CD4-positive, alpha-beta T cell (primary cell): ENCODE measurements around the gene ZC3H4. TPM values are rescaled to one million over a fixed set of nuclear protein-coding genes. Genes with fewer than 3 reads are reported as not detected.

Experiments
- ATAC-seq: fragments of 200-7000 bp; cut with Tn5 transposase; one replicate; pipeline ENCODE4 v1.10.0; 2022; ENCODE audit warnings: mild to moderate bottlenecking; ENCODE audit not compliant: poor library complexity
- CTCF ChIA-PET: fragments of 350-600 bp; sonication (Branson Sonifier 250); formaldehyde crosslinking; loops from one replicate; lab custom pipeline; 2021; ENCODE audit warnings: antibody characterized with exemption, inconsistent platforms; lab: Charles Lee
- POLR2A ChIA-PET: fragments of 350-600 bp; sonication (Branson Sonifier 250); formaldehyde crosslinking; loops from one replicate; lab custom pipeline; 2021; ENCODE audit warnings: antibody characterized with exemption, inconsistent platforms; lab: Charles Lee
- DNase-seq, 14 experiments: peaks; one replicate each; pipeline ENCODE4 v3.0.0-alpha.2; 2013 to 2020; ENCODE audit warnings: mixed read lengths in 2 of 14
- H3K27ac ChIP-seq, 2 donors: one replicate each; pipeline versions ENCODE4 v1.5.1 to v1.7.0; 2013; ENCODE audit warnings: low read length in 2 of 2, low read depth in 1 of 2, mild to moderate bottlenecking in 1 of 2
- H3K27me3 ChIP-seq, 2 experiments: 1 replicate in 1 of 2; 2 replicates in 1 of 2; pipeline versions ENCODE4 v1.6.1 to v1.7.0; 2013; ENCODE audit warnings: low read length in 2 of 2, control low read depth in 1 of 2, mild to moderate bottlenecking in 1 of 2, moderate library complexity in 1 of 2; ENCODE audit not compliant: insufficient read depth in 2 of 2, control insufficient read depth in 1 of 2
- H3K36me3 ChIP-seq: one replicate; pipeline ENCODE4 v1.6.1; 2013; ENCODE audit warnings: low read length, control low read depth; ENCODE audit not compliant: insufficient read depth
- H3K4me1 ChIP-seq: one replicate; pipeline ENCODE4 v1.6.1; 2013; ENCODE audit warnings: low read length, control low read depth; ENCODE audit not compliant: insufficient read depth
- H3K4me3 ChIP-seq: one replicate; pipeline ENCODE4 v1.5.1; 2013; ENCODE audit warnings: mild to moderate bottlenecking, low read length, moderate library complexity
- H3K9me3 ChIP-seq, 2 experiments: 1 replicate in 1 of 2; 2 replicates in 1 of 2; pipeline versions ENCODE4 v1.6.1 to v1.7.0; 2013; ENCODE audit warnings: low read length in 2 of 2, mild to moderate bottlenecking in 2 of 2, control low read depth in 1 of 2, moderate library complexity in 1 of 2; ENCODE audit not compliant: control insufficient read depth in 1 of 2, insufficient read depth in 1 of 2
- H3K27ac Mint-ChIP-seq: one replicate; pipeline ENCODE4 v1.8.0; 2020; ENCODE audit warnings: mixed read lengths
- H3K27me3 Mint-ChIP-seq: one replicate; pipeline ENCODE4 v1.8.0; 2021; ENCODE audit warnings: mixed read lengths
- H3K36me3 Mint-ChIP-seq: one replicate; pipeline ENCODE4 v1.8.0; 2021; ENCODE audit warnings: low read depth, mixed read lengths
- H3K4me1 Mint-ChIP-seq: one replicate; pipeline ENCODE4 v1.8.0; 2021; ENCODE audit warnings: low read depth, mixed read lengths
- H3K4me3 Mint-ChIP-seq: one replicate; pipeline ENCODE4 v1.8.0; 2020; ENCODE audit warnings: mild to moderate bottlenecking, mixed read lengths
- H3K9me3 Mint-ChIP-seq: one replicate; pipeline ENCODE4 v1.8.0; 2020; ENCODE audit warnings: mixed read lengths
- intact Hi-C, 2 experiments: fragments of 100-400 bp; cut with DNase I in 1 of 2; cut with micrococcal nuclease in 1 of 2; formaldehyde crosslinking; loops; one replicate each; pipeline versions ENCODE4 v1.15.1 to v1.9.0; 2023 to 2025; cut with DNase I, micrococcal nuclease
- total RNA-seq, 174 experiments: library from RNA in 2 of 174; stranded (reverse) in 2 of 174; gene quantifications; one replicate each; pipeline ENCODE4 v1.2.3 and lab custom pipeline; 2021 to 2026
- TF ChIP-seq, protein P1 (sequence below): fragments of 200-600 bp; IDR thresholded peaks from one replicate; pipeline ENCODE4 v1.8.0; 2022; ENCODE audit warnings: antibody characterized with exemption, mild to moderate bottlenecking

The ZC3H4 gene
- total RNA-seq, 2 experiments from 2014 or later, result 39.4 to 43.7 TPM

GRCh38 chr19:47123406-47123805, 9.8 kb upstream of the ZC3H4 start:
- ChIA-PET POLR2A (interaction anchor here (0.8 kb wide), 2 partner anchors 10 to 22 kb away, joined by 3 read pairs; partner anchors contain the start of gene ZC3H4), CTCF (interaction anchor here (0.6 to 1.4 kb wide), 3 partner anchors 25 to 120 kb away, joined by 3 to 5 read pairs (median 4); no protein-coding TSS in a partner anchor)
- Mint-ChIP-seq H3K4me3 (no peak overlapping the region), H3K36me3 (no peaks in the 10 kb centered on the region), H3K4me1 (peaks cover 4% of the 10 kb centered on the region), H3K9me3 (no peaks in the 10 kb centered on the region), H3K27ac (no peak overlapping the region), H3K27me3 (no peaks in the 10 kb centered on the region)
- ATAC-seq (no peak), DNase-seq (no peak)
- TF ChIP-seq, protein P1, sequence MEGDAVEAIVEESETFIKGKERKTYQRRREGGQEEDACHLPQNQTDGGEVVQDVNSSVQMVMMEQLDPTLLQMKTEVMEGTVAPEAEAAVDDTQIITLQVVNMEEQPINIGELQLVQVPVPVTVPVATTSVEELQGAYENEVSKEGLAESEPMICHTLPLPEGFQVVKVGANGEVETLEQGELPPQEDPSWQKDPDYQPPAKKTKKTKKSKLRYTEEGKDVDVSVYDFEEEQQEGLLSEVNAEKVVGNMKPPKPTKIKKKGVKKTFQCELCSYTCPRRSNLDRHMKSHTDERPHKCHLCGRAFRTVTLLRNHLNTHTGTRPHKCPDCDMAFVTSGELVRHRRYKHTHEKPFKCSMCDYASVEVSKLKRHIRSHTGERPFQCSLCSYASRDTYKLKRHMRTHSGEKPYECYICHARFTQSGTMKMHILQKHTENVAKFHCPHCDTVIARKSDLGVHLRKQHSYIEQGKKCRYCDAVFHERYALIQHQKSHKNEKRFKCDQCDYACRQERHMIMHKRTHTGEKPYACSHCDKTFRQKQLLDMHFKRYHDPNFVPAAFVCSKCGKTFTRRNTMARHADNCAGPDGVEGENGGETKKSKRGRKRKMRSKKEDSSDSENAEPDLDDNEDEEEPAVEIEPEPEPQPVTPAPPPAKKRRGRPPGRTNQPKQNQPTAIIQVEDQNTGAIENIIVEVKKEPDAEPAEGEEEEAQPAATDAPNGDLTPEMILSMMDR, result no peak
- H3K4me1 ChIP-seq, result no peaks in the 10 kb centered on the region
- no peak overlapping the region for H3K4me3 ChIP-seq
- H3K9me3 ChIP-seq, result no peaks in the 10 kb centered on the region
- H3K36me3 ChIP-seq, result no peaks in the 10 kb centered on the region
- no peaks in the 10 kb centered on the region for H3K27me3 ChIP-seq
- H3K27ac ChIP-seq, result no peak overlapping the region
- intact Hi-C loops, result no loop called here

DNA sequence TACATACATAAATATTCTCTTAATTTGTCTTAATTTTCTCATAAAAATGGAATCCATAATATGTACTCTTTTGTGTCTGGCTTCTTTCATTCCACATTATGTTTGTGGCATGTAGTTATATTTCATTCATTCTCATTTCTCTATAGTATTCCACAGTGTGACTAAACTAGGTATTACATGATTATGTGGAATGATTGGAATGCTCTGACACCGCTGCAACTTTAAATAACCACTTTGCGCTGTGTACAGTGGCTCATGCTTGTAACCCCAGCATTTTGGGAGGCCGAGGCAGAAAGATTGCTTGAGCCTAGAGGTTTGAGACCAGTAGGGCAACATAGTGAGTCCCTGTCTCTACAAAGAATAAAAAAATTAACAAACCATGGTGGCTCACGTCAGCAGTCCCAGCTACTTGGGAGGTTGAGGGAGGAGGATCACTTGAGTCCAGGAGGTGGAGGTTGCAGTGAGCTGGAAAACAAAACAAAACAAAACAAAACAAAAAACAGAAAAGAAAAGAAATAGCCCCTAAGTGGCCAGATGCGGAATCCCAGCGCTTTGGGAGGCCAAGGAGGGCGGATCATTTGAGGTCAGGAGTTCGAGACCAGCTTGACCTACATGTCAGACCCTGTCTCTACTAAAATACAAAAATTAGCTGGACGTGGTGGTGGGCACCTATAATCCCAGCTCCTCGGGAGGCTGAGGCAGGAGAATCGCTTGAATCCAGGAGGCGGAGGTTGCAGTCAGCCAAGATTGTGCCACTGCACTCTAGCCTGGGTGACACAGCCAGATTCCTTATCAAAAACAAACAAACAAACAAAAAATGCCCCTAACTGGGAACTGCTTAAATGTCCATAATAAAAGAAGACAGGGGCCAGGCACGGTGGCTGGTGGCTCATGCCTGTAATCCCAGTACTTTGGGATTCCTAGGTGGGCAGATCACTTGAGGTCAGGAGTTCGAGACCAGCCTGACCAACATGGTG, 9.1 kb upstream of the ZC3H4 start:
- no peaks in the 10 kb centered on the region for H3K36me3 Mint-ChIP-seq
- no peak for DNase-seq
- ATAC-seq, result no peak
- no peaks in the 10 kb centered on the region for H3K36me3 ChIP-seq
- H3K27ac ChIP-seq, result no peak overlapping the region
- intact Hi-C loops, result no loop called here
- POLR2A ChIA-PET, result interaction anchor here (0.7 kb wide), 1 partner anchor 10 kb away, joined by 3 read pairs; the partner anchor contains the start of gene ZC3H4
- no peaks in the 10 kb centered on the region for H3K4me1 ChIP-seq
- H3K27me3 Mint-ChIP-seq, result no peaks in the 10 kb centered on the region
- no peak overlapping the region for H3K27ac Mint-ChIP-seq
- CTCF ChIA-PET, result interaction anchor here (1.4 kb wide), 1 partner anchor 121 kb away, joined by 4 read pairs; no protein-coding TSS in a partner anchor
- peaks cover 4% of the 10 kb centered on the region for H3K4me1 Mint-ChIP-seq
- H3K27me3 ChIP-seq, result no peaks in the 10 kb centered on the region
- TF ChIP-seq, protein P1, result no peak
- H3K4me3 ChIP-seq, result no peak overlapping the region
- H3K4me3 Mint-ChIP-seq, result no peak overlapping the region
- no peaks in the 10 kb centered on the region for H3K9me3 ChIP-seq
- H3K9me3 Mint-ChIP-seq, result no peaks in the 10 kb centered on the region

DNA sequence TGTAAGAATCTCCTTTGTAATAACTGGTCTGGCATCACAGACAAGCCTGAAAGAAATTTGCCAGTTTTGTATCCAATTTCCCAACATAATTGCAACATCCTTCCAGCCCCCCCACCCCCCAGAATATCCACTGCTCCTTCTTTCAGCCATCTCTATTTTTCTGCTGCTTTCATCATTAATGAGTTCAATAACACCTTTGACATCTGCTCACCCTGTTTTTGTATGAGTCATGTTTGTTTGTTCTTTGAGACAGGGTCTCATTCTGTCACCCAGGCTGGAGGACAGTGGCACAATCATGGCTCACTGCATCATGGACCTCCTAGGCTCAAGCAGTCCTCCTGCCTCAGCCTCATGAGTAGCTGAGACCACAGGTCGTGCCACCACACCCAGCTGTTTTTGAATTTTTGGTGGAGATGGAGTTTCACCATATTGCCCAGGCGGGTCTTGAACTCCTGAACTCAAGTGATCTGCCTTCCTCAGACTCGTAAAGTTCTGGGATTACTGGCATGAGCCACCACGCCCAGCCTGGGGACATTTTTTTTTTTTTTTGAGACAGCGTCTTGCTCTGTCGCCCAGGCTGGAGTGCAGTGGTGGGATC, 7.0 kb upstream of the ZC3H4 start:
- CTCF ChIA-PET, result interaction anchor here (1.4 kb wide), 1 partner anchor 107 kb away, joined by 4 read pairs; no protein-coding TSS in a partner anchor
- no peak for DNase-seq
- intact Hi-C loops, result no loop called here
- no peaks in the 10 kb centered on the region for H3K9me3 ChIP-seq
- no peak for ATAC-seq
- H3K27me3 Mint-ChIP-seq, result no peaks in the 10 kb centered on the region
- no peaks in the 10 kb centered on the region for H3K36me3 ChIP-seq
- H3K4me3 Mint-ChIP-seq, result no peak overlapping the region
- POLR2A ChIA-PET, result no interaction called here
- no peak overlapping the region for H3K27ac ChIP-seq
- H3K27ac Mint-ChIP-seq, result no peak overlapping the region
- no peaks in the 10 kb centered on the region for H3K27me3 ChIP-seq
- H3K4me3 ChIP-seq, result no peak overlapping the region
- no peaks in the 10 kb centered on the region for H3K9me3 Mint-ChIP-seq
- peaks cover 4% of the 10 kb centered on the region for H3K4me1 Mint-ChIP-seq
- H3K4me1 ChIP-seq, result no peaks in the 10 kb centered on the region
- TF ChIP-seq, protein P1, result no peak
- H3K36me3 Mint-ChIP-seq, result no peaks in the 10 kb centered on the region
